ENCODE data around the gene KIRREL1.

Gene KIRREL1

DNA sequence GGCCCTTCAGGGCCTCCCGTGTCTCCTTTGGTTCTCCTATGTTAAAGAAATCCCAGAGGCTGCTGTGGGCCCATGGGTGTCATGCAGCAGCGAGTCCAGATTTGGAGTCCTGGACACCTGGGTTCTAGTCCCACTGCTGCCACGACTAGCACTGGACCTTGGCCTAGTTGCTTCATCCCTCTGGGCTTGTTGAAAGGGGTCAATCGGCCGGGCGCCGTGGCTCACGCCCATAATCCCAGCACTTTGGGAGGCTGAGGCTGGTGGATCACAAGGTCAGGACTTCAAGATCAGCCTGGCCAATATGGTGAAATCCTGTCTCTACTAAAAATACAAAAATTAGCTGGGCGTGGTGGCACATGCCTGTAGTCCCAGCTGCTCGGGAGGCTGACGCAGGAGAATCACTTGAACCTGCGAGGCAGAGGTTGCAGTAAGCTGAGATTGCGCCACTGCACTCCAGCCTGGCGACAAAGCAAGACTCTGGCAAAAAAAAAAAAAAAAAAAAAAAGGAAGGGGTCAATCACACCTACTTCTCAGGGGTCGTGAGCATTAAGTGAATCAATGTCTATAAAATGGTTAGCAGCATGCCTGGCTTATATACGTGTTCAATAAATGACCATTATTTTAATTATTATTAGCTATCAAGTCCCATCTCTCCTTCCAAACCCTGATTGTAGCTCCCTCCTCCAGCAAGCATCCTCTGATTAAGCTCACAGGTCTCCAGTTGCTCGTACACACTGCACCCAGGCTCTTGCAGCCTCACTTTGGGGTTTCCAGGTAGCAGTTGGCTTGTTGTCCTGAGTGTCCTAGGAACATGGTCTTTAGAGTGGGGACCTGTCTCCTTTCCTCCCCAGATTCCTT lies 43.8 kb downstream of the KIRREL1 start:
- DNase-seq, result no peak

DNA sequence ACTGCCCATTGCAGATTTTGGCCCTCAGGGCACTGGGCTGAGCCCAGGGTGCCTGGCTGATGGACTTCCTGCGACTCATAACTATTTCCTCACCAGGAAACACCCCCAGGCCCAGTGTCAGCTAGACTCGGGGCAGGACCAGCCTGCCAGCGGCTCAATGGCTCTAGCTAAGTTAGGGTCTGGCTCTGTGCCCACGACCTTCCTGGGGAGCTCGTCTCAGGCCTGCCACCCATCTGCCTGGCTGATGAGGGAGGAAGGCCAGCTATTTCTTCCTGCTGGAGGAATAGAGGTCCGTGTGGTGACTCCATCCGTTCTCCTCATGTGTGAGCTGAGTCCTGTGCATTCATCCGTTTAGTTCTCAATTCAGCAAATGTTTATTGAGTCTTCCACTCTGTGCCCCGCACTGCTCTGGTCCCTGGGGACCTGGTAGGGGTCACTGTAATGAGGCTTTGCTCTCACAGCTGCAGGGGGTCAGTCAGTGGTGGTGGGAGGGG lies 44.5 kb downstream of the KIRREL1 start:
- no peak for DNase-seq

GRCh38 chr1:158038793-158039192 lies 45.3 kb downstream of the KIRREL1 start:
- DNase-seq, result no peak

DNA sequence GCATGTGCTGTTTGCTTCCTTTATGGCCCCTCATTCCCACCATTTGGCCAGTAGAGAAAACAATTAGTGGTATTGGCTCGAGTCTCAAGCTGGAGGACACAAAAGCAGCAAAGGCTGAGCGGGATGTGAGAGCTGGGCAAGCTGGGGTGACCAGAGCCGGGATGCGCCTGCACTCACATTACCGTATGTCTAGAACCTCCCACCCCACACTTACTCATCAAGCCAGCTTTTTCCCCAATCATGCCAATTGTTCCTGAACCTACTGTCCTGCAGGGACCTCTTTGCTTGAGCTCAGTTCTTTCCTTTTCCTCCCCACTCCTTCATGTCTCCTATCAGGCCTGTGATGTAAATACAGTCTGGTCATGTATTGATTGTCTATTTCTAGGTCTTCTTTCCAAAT lies 45.9 kb downstream of the KIRREL1 start:
- DNase-seq, result no peak

DNA sequence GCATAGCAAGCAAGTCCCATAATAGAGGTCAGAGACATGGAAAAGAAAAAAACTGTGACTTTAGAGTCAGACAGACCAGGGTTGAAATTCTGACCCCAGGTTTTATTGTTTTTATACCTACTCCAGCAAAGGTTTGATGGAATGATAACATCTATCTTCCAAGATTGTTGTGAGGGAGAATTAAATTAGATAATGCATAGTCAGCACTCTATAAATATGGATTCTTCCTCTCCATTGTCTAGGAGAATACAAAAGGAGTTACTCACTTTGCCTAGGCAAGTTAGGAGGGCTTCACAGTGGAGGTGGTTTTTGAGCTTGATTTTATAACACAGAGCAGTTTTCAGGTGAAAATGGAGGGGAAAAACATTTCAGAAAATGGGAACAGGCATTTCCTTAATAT lies 46.9 kb downstream of the KIRREL1 start:
- DNase-seq, result no peak

DNA sequence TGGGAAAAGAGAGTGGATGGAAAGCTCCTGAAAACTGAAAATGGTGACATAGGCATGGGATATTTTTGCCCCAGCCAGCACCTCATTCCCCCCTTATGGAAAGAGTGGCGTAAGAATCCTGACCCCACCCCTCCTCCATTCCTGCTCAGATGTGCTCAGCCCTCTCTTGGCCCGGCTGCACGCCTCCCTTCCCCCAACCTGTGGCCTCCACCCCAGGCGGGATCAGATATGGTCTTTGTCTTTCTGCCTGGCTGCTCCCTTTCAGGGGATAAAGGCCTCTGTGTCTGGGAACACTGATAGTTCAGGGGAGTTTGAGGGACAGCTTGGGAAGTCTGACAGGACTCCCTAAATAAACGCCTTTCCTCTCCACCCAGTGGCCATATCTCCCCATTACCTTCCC lies 49.8 kb downstream of the KIRREL1 start:
- DNase-seq, result no peak

DNA sequence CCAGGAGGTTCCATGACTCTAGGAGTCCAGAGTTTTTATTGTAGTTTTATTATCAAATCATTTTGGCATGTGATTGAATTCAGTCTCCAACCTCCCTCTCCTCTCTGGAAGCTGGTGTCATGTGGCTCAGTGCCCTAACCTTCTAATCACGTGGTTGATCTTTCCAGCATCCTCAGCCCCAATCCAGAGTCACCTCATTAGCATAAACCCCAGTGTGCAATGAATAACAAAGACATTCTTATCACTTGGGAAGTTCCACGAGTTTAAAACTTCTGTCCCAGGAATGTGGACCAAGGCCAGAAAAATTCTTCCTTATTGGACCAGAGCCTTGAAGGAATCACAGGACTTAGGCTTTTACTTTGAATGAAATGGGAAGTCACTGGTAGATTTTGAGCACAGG lies 52.2 kb downstream of the KIRREL1 start:
- DNase-seq, result no peak

DNA sequence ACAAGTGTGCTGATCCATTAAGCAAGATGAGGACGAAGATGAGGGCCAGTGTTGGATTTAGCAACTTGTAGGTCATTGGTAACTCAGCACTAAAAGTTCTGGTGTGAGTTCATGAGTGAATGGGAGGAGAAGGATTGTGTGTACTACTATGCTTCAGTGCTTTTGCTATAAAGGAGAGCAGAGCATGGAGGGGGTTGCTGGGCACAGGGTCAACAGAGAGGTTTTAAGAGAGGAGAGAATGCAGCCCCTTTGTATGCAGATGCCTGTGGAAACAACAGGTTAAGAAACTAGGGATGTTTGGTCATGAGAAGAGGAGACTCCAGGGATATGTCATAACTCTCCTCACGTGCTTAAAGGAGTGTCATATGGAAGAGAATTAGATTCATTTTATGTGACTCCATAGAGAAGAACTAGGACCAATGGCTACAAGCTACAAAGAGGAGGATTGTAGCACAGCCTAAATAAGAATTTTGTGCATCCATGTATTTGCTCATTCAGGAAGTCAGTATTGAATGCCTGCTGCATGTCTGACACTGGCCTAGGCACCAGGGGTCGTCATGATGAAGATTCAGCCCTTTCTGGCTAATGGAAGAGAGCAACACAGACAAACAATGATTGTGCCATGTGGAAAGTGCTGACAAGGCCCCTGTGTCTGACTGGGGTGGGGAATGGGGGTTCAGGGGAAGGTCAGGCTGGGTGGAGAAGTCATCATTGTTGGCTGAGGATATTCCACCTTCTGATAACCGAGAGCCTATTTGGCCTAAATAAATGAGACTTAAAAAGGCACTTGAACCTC lies 53.5 kb downstream of the KIRREL1 start:
- no peak for DNase-seq

- DNase-seq, result no peak
Observed at GRCh38 chr1:158048371-158049067, 55.1 kb downstream of the KIRREL1 start.

DNA sequence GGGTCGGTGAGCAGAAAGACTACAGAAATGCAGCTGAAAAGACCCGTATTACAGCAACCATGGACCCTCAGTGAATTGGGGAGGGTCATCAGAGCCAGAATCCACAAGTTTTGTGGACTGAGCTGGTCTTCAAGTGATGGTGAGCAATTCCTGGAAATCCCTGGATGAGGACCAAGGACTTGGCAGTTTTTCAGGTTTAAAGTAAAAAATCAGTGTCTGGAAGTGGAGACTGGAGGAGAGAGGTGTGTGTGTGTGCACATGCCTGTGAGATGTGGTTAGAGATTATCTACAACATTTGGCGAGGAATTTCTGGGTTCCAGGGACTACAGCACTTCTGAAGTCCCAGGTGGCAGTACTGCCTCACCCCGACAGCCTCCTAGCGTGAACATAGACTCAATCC lies 56.4 kb downstream of the KIRREL1 start:
- DNase-seq, result no peak

DNA sequence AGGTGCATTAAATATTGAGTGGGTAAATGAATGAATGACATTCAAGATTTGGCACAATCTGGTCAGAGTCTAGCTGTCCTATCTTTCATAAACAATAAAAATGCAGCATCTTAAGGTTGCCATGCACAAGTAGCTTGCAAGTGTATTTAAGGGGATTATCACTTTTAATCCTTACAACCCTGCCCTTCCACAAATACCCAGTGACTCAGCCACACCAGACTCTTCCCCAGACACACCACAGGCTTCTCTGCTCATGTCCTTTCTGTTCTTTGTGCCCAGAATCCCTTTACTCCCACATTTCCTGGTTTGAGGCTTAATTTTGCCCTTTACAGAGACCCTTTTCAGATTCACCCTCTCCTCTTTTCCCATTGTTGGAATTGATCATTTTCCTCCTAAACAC lies 59.8 kb downstream of the KIRREL1 start:
- DNase-seq, result no peak

- DNase-seq, result no peak
Observed at GRCh38 chr1:158054721-158055120, 61.3 kb downstream of the KIRREL1 start.

DNA sequence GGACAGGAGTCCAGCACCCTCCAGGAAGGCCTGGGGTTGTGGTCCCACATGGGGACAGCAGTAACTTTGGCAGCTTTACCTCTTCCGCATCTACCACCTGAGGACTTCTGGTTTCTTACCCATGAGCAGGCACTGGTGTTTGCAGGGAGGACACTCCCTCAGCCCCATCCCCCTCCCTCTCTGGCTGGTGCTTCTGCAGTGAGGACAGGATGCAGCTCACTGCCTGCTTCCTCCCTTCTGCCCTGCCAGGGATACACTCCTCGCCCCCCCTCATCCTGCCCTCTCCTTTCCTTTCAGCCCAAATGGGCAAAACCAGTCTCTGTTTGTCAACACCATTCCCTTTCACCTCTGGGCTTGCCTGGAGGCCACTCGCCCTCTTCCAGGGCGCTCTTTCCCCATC lies 62.4 kb downstream of the KIRREL1 start:
- no peak for DNase-seq

GRCh38 chr1:158056498-158056897 lies 63.1 kb downstream of the KIRREL1 start:
- no peak for DNase-seq

- DNase-seq, result no peak
Observed at GRCh38 chr1:158058237-158058985, 65.0 kb downstream of the KIRREL1 start.

DNA sequence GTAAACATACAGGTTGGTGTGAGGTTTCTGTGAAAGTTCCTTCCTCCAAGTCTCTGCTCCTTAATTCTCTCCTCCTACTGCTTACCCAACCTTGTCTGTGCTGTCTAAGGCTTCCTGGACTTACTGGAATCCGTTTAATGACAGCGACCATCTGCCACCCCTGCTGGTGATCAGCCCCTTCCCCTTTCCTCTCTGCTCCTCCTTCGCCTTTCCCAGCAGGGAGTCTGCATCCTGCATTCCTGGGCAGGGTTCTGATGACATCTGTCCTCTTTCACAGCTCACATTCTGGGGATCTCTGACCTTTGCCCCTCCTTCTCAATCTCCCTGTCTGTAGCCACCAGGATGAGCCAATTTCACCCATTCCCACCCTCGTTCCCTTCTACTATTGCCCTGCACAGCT lies 66.5 kb downstream of the KIRREL1 start:
- no peak for DNase-seq

DNA sequence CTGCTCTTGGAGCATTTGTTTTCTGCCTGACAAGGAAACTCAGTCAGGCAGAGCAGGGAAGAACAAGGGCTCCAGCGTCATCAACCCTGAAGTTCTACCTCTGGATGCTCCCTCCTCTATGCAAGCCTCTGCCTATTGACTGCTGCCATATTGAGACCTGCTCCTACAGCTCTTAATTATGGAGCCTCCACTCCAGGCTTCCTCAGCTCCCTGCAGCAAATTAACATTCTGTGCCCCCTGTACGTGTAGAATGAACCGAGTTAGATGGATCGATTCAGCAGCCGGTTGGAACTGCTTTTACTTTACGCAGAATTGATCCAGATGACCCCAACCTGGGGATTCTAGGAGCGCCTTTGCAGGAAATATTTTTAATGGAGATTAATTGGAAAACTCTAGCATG lies 68.7 kb downstream of the KIRREL1 start:
- no peak for DNase-seq

DNA sequence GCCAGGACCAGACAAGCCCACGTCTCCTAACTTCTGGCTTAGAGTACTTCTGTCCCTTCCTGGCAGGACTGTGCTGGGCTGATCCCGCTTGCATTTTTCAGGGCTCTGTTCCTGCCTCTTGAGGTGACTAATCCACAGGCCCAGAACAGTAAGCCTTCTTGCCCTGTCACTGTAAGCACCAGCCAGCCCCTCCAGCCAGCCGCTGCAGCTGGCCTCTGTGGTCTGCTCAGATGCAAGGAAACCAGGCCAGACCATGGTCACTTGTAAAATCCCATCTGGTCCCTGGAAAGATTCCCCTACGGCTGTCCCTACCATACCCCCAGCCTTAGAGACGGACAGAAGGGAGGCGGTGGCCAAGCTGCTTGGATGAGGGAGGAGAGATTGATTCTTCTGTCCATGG lies 74.2 kb downstream of the KIRREL1 start:
- DNase-seq, result no peak

DNA sequence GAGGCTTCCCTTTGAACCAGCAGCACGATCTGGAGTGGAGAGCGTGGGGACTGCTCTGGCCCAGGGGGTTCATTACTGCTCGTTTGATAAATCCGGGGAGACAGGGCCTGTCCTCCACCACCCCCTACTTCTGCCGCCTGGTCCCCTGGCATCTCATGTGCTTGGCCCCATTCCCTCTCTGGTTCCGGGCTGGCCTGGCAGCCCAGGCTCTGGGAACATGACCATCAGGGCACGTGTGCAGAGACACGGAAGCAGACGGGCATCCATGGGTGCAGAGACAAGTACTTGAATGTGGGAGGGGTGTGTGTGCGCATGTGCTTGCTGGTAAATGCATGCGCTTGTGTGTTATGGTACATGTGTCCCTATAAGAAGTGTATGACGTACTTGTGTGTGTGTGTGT lies 75.5 kb downstream of the KIRREL1 start:
- DNase-seq, result no peak

- DNase-seq, result no peak
Observed at GRCh38 chr1:158071138-158071537, 77.7 kb downstream of the KIRREL1 start.

DNA sequence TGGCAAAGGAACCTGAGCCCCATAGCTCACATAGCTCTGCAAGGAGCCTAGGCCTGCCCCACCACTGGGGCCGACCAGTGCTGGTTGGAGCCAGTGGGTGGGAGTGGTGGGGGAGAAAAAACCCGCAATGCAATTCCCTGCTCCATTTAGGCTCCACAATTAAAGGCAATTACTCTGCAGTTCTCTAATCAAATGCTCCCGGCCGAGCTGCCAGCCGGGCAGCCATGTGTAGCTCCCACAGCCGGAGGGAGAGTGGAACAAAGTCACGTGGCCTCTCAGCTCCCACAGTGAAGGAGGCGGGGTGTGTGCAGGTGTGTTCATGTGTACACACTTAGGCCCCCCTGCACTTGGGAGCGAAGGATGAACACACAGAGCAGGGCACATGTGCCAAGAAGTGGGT lies 81.6 kb downstream of the KIRREL1 start:
- DNase-seq, result no peak

DNA sequence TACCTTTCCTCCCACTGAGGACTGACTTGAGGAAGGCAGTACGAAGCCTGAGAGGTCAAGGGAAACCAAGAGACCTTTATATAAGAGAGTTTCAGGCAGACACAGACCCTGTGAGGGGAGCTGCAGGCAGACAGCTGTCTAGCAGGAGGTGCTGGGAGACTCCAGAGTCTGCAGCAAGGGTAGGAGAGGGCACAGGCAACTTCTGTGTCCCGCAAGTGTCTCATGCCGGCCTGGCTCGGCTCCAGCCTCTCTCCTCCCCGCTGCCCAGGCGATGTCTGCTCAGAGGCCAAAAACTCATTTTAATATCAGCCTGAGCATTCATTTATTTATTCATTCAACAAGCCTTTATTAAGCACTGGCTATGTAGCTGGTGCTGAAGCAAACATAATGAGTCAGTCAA lies 83.0 kb downstream of the KIRREL1 start:
- no peak for DNase-seq

Data from activated T-cell treated with anti-CD3 and anti-CD28 coated beads for 4 hours (primary cell).